GM20000 (cell line): ENCODE results near the gene PHB1.

Experiments used
- DNase-seq: peaks from one replicate; pipeline ENCODE4 v3.0.0; 2012; ENCODE audit warnings: low spot score
- CTCF ChIP-seq: IDR thresholded peaks from 2 replicates; pipeline ENCODE4 v1.5.1; 2012; ENCODE audit warnings: mild to moderate bottlenecking, control low read depth; ENCODE audit errors: extremely low read depth, missing control alignments

The PHB1 gene

DNA sequence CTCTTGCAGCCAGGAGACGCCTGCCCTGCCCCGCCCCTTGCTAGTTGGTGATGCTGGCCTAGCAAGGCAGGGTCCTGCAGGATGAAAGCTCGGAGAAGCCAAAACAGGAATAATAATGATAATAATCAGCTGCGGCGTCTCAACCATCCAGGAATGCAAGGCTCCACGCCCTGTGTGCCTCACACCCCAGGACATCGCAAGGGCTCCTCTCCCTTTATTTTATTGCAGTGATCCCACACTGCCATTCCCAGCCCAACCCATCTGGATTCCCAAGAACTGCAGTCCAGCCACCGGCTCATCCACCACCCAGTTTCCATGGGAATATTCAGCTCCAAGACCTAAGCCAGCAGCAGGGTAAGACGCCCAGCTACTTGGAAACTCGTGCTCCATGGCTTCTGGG is 31.6 kb downstream of the PHB1 start:
- TF ChIP-seq CTCF: no peak
- no peak for DNase-seq

DNA sequence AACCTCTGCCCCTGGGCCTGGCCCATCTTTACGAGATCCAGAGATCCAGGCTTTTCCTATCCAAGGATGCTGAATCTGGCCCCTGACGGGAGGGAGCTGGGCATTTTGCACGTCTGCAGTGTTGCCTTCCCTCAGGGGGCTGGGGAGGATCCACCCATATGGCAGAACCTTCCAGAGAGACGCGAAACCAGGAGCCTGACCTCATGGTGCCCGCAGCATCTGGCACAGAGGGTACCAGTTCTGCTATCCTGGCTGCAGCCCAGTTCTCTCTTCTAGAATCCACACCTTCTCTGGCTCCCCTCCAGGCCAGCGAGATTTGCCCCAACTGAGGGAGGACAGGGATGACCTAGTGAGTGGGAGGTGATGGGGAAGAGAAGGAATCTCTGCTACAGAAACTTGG is 32.1 kb downstream of the PHB1 start:
- TF ChIP-seq CTCF: no peak
- DNase-seq: no peak

GRCh38 chr17:49381793-49382192 is 32.9 kb downstream of the PHB1 start:
- no peak for DNase-seq
- TF ChIP-seq CTCF: no peak

GRCh38 chr17:49381033-49381432 is 33.6 kb downstream of the PHB1 start:
- no peak for TF ChIP-seq CTCF

GRCh38 chr17:49379926-49380325 is 34.8 kb downstream of the PHB1 start:
- TF ChIP-seq CTCF: no peak
- DNase-seq: no peak

More at GRCh38 chr17:49381033-49381432, 33.6 kb downstream of the PHB1 start:
- no peak for DNase-seq

- TF ChIP-seq CTCF: no peak
- no peak for DNase-seq
Observed at GRCh38 chr17:49378311-49378710, 36.4 kb downstream of the PHB1 start.

DNA sequence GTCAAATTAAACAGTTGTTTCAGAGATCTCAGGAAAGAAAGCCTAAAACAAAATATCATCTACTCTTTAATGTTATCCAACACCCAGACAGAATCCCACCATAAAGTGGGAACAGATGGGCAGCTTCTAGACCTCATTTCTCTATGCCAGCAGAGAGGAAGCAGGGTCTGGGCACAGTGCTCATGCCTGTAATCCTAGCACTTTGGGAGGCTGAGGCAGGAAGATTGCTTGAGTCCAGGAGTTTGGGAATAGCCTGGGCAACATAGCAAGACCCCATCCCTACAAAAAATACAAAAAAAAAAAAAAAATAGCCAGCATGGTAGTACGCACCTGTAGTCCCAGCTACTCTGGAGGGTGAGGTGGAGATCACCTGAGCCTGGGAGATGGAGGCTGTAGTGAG is 39.1 kb downstream of the PHB1 start:
- DNase-seq: no peak
- no peak for TF ChIP-seq CTCF
